HT1080 (cell line): Measurements from ENCODE around the gene BLOC1S6. TPM values are rescaled to one million over a fixed set of nuclear protein-coding genes. Genes with fewer than 3 reads are reported as not detected.
A peak's percentile ranks its signal among the peaks of the same experiment; 100 is the strongest.

Source experiments
- DNase-seq: peaks from one replicate; pipeline ENCODE4 v3.0.0-alpha.2; 2015; ENCODE audit warnings: low read depth
- polyA plus RNA-seq, 2 experiments: library from polyadenylated mRNA; depleted of rRNA; stranded (reverse); fragments of >200 nt; gene quantifications; 2 replicates each; pipeline ENCODE4 v1.2.3, GENCODE V29; 2015
- total RNA-seq: library from RNA; depleted of rRNA; stranded (reverse); fragments of >200 nt; shearing (Covaris generic); gene quantifications from 2 replicates; pipeline ENCODE4 v1.2.3, GENCODE V29; 2014; rRNA removed

BLOC1S6 gene, protein sequence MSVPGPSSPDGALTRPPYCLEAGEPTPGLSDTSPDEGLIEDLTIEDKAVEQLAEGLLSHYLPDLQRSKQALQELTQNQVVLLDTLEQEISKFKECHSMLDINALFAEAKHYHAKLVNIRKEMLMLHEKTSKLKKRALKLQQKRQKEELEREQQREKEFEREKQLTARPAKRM
- total RNA-seq: 34.9 and 46.4 TPM in 2 replicates
- 43.8 and 61.3 TPM in 2 replicates for polyA plus RNA-seq (2015; cell fraction: cytosol; rRNA removed)
- 19.5 and 20.2 TPM in 2 replicates for polyA plus RNA-seq (2015; cell fraction: nucleus; rRNA removed)

DNA sequence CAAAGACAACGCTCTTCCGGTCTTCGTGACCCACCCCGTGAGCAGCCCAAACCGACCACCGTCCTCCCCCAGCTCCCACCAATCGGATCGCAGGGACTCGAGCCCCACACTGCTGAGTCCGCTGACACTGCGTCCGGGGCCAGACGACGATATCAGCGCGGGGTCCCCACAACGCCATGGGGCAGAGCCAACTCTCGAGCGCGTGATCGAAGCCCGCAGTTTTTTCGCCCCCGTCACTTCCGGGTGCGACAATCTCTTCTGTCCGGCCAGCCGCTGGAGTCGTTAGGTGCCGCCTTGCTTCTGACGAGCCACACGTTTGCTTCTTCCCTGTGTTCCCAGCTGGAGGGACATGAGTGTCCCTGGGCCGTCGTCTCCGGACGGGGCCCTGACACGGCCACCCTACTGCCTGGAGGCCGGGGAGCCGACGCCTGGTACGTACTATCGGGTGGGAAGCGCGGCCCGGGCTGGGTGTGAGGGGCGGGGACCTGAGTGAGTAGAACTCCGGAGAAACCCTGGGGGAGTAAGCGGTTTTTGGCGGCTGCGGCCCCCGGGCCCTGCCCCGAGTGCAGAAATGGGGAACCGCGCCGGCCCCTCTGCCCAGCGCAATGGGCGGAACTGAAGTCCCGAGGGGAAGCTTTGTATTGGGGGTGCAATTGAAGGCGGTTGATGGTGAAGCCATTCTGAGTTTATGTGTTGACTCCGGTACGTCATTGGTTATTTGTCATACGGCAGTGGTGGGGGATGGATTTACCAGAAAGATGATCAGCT is at the start of gene BLOC1S6:
TSS of gene BLOC1S6 (plus strand) at position 285 of the 768 bp plus-strand sequence. CDS start at position 350, 65 bp downstream.
- DNase-seq: peak; percentile 90

DNA sequence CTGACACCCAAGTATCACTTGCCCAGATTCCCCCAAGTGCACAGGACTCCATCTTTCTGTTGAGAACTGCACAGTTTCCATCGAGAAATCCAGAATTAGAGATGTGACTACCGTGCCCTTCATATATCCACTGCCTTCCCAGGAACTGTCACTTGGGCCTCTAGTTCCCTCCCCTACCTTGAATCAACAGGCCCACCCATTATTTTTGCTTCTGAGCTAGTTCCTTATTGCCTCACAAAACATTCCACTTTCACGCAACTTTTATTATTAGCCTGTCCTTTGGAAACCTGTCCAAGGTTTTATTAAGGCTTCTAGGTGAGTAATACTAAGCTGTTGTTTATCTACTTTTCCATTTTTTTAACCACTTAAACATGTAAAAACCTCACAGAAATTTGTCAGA is 47.5 kb upstream of the BLOC1S6 start:
- DNase-seq: no peak

DNA sequence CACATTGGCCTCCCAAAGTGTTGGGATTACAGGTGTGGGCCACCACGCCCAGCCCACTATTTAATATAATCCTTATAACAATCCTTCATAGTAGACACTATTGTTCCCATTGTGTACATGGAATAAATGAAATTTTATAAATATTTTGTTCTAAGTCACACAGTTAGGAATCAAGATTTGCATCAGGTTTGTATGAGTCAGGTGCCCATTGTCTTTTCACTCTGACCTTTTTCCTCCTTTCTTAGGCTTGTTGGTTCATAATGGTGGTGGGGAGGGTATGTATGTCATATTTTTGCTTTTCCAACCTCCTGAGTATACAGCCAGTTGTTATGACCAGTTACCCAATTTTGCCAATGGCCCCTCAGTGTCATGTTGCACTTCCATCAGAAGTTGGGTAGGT is 46.6 kb upstream of the BLOC1S6 start:
- no peak for DNase-seq

DNA sequence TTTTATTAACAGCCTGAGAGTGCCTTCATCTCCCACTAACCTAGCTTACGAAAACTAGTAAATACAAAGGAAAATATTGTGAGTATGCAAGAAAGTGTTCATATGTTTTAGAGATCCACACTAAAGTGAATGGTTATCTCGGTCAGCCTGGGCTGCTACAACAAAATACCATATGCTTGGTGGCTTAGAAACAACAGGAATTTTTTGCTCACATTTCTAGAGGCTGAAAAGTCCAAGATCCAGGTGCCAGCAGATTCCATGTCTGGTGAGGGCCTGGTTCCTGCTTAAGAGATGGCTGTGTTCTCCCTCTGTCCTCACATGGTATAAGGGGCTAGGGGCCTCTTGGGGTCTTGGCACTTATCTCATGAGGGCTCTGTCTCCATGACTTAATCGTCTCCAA is 44.1 kb upstream of the BLOC1S6 start:
- DNase-seq: no peak

DNA sequence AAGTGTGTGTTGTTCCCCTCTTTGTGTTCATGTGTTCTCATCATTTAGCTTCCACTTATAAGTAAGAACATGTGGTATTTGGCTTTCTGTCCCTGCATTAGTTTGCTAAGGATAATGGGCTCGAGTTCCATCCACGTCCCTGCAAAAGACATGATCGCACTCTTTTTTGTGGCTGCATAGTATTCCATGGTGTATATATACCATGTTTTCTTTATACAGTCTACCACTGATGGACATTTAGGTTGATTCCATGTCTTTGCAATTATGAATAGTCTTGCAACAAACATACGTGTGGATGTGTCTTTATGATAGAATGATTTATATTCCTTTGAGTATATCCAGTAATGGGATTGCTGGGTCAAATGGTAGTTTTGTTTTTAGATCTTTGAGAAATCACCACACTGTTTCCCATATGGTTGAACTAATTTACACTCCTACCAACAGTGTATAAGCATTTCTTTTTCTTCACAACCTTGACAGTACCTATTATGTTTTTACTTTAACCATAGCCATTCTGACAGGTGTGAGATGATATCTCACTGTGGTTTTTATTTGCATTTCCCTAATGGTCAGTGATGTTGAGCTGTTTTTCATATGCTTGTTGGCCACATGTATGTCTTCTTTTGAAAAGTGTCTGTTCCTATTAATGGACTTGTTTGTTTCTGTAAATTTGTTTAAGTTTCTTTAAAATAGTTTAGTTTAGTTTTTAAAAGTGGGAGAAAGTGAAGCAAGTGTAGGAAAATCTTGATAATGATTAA is 42.7 kb upstream of the BLOC1S6 start:
- DNase-seq: no peak

DNA sequence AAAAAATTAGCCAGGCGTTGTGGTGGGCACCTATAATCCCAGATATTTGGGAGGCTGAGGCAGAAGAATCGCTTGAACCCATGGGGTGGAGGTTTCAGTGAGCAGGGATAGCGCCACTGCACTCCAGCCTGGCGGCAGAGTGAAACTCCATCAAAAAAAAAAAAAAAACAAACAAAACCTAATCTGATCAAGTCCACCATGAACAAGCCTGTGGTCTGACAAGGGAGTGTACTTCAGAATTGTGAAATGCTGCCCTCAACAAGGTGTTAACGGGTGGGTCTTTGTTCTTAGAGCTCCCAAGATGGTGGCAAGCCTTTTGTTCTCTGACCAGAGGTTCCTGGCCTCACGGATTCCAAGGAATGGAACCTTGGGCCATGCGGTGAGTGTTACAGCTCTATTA is 40.4 kb upstream of the BLOC1S6 start:
- no peak for DNase-seq

DNA sequence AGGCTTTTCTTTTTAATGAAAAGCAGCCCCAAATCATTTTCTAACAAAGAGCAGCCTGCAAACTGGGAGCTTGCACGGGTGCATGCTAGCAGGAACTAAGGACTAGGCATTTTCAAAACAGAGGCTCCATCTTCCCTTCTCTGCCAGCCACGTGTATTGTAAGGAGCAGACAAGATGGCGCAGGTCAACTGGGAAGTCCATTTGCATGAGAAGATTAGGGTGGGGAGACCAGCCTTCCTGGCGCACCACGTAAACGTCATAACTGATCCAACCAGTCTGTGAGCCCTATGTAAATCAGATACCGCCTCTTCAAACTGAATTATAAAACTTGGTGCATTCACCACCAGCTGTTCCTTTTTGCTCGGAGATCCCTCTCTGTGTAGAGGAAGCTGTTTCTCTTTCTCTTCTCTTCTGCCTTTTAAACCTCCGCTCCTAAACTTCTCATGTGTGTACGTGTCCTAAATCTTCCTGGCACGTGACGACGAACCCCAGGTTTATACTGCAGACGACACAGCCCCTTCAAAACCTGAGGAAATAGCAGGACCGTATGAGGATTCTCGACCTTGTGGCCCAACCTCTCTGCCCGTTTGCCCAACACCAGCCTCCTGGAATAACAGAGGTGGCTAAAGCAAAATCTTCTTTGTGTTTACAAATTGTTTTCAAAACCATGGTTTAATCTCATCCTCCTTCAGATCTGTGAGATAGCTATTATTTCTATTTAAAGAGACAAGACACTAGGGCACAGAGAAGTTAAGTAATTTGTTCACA is 38.2 kb upstream of the BLOC1S6 start:
- DNase-seq: no peak

DNA sequence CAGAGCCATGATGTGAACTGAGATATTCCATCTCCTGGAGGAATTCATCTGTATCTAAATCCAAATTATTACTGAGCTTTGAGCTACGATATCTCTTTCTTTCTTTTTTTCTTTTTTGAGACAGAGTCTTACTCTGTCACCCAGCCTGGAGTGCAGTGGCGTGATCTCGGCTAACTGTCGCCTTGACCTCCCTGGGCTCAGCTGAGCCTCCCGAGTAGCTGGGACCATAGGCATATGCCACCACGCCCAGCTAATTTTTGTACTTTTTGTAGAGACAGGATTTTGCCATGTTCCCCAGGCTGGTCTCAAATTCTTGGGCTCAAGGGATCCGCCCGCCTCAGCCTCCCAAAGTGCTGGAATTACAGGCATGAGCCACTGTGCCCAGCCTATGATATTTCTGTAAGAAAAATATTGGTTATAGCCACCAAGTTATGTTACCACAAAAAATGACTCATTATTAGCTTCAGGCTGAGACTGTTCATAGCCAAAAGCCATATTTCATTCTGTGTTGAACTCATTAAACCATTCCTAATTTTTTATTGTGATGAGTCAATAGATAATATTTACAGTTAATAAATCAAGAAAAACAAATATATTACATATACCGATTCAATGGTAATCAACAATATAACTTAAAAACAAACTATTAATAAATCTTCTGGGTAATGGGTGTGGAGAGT is 37.5 kb upstream of the BLOC1S6 start:
- no peak for DNase-seq

DNA sequence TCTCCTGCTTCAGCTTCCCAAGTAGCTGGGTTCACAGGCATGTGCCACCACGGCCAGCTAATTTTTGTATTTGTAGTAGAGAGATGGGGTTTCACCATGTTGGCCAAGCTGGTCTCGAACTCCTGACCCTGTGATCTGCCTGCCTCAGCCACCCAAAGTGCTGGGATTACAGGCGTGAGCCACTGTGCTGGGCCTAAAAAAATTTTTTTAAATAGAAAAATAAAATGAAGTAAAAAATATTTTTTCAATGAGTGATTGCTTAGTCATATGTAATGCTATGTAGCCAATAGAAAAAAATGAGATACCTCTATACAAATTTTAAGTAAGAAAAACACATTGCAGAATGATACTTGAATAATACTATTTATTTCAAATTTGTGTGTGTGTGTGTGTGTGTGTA is 36.7 kb upstream of the BLOC1S6 start:
- peak; percentile 55 for DNase-seq

DNA sequence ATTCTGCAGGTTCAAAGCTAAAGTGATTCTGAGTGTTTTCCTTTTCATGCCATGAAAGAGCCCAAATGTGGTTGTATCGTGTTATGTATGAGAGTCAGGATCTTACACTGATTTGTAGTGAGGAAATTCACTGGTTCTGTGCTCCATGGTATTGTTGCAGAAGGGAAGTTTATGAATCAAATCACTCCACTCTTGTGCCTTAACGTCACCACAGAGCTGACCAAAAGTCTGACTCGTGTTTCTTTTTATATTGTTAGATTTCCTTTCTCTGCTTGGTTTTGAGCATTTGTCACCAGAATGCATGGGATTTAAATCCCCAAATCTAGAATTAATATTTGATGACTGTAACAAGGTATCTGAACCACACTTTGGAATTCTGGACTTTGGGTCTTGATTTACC is 35.5 kb upstream of the BLOC1S6 start:
- DNase-seq: no peak

DNA sequence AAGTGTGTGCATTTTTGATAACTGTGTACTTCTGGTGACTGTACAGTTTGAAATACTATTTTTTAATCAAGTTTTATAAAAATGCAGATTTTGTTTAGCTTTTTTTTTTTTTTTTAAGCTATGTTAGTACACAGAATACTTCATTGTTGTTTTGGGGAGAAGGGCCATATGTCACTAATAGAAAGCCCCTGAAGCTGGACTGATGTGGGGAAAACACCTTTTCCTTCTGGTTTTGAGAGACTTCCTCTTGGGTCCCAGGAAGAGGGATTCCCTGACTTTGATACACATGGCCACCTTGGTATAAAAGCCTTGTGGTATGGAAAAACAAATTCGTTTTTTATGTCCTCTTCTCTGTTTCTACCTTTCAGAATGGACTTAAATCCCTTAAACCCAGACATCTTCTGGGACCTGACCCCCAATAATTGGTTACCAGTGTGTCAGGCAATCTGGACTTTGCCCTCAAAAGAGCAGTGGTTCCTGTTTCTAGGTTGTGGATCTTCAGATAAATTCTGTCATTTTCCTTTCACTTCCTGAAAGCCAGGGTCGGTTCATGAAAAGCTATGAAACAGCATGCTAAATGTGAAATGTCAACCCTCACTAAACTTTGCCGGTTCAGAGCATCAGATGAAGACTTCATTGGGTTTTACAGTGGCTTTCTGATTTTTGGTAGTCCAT is 31.1 kb upstream of the BLOC1S6 start:
- no peak for DNase-seq

DNA sequence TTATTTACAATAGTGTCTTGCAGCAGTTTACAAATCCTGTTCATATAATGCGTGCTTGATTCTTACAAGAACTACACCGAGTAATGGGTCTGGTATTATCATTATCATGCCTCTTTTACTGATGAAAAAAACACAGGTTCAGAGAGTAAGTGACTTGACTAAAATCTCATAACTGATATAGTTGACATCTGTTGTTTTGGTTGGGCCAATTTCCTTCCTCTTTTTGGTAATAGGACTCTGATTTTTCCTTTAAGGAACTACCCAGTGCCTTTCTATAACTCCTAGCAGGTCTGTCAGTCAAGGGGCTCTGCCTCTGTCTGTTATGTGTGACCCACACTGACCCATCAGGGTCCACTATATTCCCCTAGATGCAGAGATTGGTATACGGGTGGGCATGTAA is 14.6 kb upstream of the BLOC1S6 start:
- no peak for DNase-seq

DNA sequence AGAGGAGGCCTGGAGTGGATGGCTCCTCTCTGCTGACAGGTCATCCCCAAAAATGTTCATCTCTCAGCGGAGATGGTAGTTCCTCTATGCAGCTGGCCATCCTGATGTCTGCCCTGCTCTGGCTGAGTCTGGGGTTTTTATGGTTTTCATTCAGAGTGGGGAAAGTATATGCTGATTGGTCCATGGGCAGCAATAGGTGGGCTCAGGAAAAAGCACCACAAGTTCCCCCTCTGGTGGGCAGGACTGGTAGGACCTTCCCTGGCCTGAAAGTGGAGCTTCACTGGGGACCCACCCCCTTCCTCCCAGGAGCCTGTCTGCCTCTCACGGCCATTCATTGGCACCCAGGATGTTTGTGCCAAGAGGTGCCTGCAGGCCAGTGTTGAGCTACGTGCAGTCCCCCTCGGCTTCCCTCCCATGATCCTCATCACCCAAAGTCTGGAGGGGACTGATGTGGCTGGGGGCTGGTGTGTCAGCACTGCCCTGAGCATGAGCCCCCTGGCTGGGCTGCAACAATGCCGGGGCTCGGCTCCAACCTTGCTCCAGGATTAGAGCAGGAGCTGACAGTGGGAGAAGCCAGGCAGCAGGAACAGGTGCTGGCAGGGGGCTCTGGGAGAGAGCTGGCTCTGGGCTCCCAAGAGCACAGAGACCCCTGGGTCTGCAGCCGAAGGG is 13.1 kb upstream of the BLOC1S6 start:
- peak; percentile 56 for DNase-seq

DNA sequence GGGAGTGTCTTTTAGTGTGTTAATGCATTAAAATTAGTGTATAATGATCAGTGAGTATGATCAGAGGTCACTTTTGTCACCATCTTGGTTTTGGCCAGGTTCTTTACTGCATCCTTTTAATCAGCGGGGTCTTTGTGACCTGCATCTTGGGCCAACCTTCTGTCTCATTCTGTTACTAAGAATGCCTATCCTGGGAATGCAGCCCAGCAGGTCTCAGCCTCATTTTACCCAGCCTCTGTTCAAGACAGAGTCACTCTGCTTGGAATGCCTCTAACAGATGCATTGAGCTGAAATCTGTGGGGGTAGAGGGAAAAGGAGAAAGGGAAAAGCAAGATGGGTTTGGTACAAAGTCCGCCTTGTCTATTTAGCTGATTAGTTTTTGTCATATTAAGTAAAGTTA is 5.3 kb upstream of the BLOC1S6 start:
- no peak for DNase-seq

DNA sequence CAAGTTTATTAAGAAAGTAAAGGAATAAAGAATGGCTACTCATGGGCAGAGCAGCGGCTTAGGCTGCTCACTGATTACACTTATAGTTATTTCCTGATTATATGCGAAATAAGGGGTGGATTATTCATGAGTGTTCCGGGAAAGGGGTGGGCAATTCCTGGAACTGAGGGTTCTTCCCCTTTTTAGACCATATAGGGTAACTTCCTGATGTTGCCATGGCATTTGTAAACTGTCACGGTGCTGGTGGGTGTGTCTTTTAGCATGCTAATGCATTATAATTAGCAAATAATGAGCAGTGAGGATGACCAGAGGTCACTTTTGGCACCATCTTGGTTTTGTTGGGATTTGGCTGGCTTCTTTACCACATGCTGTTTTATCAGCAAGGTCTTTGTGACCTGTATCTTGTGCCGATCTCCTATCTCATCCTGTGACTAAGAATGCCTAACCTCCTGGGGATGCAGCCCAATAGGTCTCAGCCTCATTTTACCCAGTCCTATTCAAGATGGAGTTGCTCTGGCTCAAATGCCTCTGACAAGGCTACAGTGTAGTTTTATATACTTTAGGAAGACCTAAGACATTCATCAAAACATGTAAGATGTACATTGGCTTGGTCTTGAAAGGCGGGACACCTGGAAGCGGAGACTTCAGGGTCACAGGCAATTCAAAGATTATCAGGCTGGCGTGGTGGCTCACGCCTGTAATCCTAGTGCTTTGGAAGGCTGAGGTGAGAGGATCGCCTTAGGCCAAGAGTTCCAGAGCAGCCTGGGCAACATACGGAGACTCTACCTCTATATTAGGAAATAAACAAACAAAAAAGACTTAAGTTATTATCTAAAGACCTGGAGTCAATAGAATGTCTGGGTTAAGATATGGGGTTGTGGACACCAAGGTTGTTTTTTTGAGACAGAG is 3.2 kb upstream of the BLOC1S6 start:
- no peak for DNase-seq

DNA sequence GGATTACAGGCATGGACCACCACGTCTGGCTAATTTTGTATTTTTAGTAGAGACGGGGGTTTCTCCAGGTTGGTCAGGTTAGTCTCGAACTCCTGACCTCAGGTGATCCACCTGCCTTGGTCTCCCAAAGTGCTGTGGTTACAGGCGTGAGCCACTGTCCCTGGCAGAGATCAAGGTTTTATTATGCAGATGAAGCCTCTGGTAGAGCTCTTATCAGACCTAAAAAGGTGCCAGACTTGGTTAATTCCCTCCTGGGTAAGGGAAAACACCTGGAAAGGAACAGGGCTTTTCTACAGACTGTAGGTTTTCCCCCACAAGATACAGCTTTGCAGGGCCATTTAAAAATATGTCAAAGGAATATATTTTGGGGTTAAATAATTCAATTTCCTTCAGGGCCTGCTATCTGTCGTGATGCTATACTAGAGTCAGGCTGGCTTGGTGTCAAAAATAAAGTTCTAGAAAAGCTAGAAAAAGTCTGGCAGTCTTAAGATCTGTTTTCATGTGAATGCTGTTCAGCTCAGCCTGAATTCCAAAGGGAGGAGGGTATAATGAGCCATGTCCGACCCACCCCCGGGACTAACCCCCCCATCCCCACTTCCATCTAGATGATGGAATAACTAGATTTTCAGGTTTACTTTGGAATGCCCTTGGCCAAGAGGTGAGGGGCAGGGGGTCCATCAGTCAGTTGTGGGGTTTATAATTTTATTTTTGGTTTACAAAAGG is 1.9 kb upstream of the BLOC1S6 start:
- no peak for DNase-seq

DNA sequence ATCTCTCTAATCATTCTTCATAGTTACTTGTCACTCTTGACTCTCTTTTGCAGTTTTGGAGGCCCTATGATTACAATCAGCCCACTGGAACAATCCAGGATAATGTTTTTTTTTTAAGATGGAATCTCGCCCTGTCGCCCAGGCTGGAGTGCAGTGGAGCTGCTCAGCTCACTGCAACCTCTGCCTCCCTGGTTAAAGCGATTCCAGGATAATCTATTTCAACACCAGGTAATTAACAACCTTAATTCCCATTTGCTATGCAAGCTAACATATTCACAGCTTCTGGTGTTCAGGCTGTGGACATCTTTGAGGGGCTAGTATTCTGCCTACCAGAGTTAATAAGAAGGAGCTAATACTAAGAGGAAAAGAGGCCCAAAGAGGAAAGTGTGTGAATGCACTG is 1.1 kb upstream of the BLOC1S6 start:
- no peak for DNase-seq

DNA sequence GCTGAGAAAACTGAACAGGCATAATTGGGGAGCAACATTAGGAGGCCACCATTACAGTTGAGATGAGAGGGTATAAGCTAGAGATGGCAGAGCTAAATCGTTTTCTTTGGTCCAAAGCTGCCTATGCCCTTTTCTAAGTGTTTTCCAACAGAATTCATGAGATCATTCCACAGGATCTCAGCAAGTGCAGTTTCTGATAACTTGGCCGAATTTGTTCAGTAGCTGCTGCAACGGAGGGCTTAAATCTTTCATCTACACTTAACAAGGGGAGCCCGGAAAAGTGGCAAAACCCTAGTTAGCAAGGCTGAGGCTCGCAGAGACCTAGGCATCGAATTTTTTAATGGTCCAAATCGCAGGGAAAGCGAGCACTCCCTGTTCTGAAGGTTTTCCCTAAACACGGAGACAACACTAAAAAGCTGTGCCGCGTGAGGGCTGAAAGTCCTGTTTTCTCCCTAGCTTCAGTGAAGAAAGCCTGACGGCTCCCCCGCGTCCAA is 531 bp upstream of the BLOC1S6 start:
- no peak for DNase-seq
